WTC11 (cell line): ENCODE measurements around the gene NMU.

Source experiments
- ATF1 ChIP-seq: sonication (generic); formaldehyde crosslinking; IDR thresholded peaks from 2 replicates; pipeline ENCODE4 v1.8.1; 2023; ENCODE audit warnings: mild to moderate bottlenecking, moderate library complexity, missing genetic modification reagents
- KAT7 ChIP-seq: sonication (generic); formaldehyde crosslinking; IDR thresholded peaks from 2 replicates; pipeline ENCODE4 v1.8.1; 2023; ENCODE audit warnings: missing genetic modification reagents, mild to moderate bottlenecking, borderline replicate concordance
- NR2C2 ChIP-seq: sonication (generic); formaldehyde crosslinking; IDR thresholded peaks from 2 replicates; pipeline ENCODE4 v1.8.0; 2022; ENCODE audit warnings: mild to moderate bottlenecking, missing genetic modification reagents
- TCF7 ChIP-seq: sonication (generic); formaldehyde crosslinking; IDR thresholded peaks from 2 replicates; pipeline ENCODE4 v1.8.0; 2022; ENCODE audit warnings: mild to moderate bottlenecking, low read depth, missing genetic modification reagents, moderate library complexity
- TP53 ChIP-seq: sonication (generic); formaldehyde crosslinking; IDR thresholded peaks from 2 replicates; pipeline ENCODE4 v1.8.1; 2023; ENCODE audit warnings: mild to moderate bottlenecking, missing genetic modification reagents
- TF ChIP-seq, protein P1 (sequence below): fragments of 200-600 bp; IDR thresholded peaks from 2 replicates; pipeline ENCODE4 v1.8.0; 2022; ENCODE audit warnings: antibody characterized with exemption
- TF ChIP-seq, protein P2 (sequence below): fragments of 250-450 bp; sonication (Bioruptor Pico); IDR thresholded peaks from 2 replicates; pipeline ENCODE4 v1.9.0; 2021; ENCODE audit warnings: moderate library complexity, mild to moderate bottlenecking, inconsistent platforms, borderline replicate concordance
- TF ChIP-seq, protein P3 (sequence below): sonication (generic); formaldehyde crosslinking; IDR thresholded peaks from 2 replicates; pipeline ENCODE4 v1.8.0; 2022; ENCODE audit warnings: mild to moderate bottlenecking, missing genetic modification reagents
- TF ChIP-seq, protein P4 (sequence below): sonication (generic); formaldehyde crosslinking; IDR thresholded peaks from 2 replicates; pipeline ENCODE4 v1.8.1; 2022; ENCODE audit warnings: mild to moderate bottlenecking, missing genetic modification reagents, moderate library complexity, borderline replicate concordance
- TF ChIP-seq, protein P5 (sequence below): fragments of 250-450 bp; sonication (Bioruptor Pico); IDR thresholded peaks from 2 replicates; pipeline ENCODE4 v1.9.0; 2021; ENCODE audit warnings: mild to moderate bottlenecking

DNA sequence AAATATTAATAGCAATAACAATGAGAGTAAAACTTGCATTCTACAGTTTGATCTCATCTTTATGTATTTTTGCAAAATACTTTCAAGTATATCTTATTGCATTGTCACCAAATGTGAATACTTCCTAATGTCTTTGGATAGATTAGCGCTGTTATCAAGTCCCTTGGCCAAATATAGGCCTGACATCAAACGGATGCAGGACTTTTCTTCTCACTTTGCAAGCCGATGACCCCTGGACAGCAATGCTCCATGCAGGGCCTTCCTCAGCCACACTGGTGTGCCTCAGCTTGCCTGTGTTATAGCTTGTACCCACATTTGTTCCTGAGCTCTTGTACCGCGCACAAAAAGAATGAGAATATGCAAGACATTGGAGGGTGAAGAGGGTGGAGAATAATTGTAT lies 18.0 kb upstream of the NMU start:
- TF ChIP-seq KAT7 (CRISPR knock-in tag) (no peak), TCF7 (CRISPR knock-in tag) (no peak), TP53 (no peak), ATF1 (CRISPR knock-in tag) (no peak), NR2C2 (CRISPR knock-in tag) (no peak)
- TF ChIP-seq, protein P1, sequence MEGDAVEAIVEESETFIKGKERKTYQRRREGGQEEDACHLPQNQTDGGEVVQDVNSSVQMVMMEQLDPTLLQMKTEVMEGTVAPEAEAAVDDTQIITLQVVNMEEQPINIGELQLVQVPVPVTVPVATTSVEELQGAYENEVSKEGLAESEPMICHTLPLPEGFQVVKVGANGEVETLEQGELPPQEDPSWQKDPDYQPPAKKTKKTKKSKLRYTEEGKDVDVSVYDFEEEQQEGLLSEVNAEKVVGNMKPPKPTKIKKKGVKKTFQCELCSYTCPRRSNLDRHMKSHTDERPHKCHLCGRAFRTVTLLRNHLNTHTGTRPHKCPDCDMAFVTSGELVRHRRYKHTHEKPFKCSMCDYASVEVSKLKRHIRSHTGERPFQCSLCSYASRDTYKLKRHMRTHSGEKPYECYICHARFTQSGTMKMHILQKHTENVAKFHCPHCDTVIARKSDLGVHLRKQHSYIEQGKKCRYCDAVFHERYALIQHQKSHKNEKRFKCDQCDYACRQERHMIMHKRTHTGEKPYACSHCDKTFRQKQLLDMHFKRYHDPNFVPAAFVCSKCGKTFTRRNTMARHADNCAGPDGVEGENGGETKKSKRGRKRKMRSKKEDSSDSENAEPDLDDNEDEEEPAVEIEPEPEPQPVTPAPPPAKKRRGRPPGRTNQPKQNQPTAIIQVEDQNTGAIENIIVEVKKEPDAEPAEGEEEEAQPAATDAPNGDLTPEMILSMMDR: no peak
- TF ChIP-seq, protein P2, sequence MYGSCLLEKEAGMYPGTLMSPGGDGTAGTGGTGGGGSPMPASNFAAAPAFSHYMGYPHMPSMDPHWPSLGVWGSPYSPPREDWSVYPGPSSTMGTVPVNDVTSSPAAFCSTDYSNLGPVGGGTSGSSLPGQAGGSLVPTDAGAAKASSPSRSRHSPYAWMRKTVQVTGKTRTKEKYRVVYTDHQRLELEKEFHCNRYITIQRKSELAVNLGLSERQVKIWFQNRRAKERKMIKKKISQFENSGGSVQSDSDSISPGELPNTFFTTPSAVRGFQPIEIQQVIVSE (CRISPR knock-in tag): no peak
- TF ChIP-seq, protein P3, sequence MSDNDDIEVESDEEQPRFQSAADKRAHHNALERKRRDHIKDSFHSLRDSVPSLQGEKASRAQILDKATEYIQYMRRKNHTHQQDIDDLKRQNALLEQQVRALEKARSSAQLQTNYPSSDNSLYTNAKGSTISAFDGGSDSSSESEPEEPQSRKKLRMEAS (CRISPR knock-in tag): no peak
- TF ChIP-seq, protein P4, sequence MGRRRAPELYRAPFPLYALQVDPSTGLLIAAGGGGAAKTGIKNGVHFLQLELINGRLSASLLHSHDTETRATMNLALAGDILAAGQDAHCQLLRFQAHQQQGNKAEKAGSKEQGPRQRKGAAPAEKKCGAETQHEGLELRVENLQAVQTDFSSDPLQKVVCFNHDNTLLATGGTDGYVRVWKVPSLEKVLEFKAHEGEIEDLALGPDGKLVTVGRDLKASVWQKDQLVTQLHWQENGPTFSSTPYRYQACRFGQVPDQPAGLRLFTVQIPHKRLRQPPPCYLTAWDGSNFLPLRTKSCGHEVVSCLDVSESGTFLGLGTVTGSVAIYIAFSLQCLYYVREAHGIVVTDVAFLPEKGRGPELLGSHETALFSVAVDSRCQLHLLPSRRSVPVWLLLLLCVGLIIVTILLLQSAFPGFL (CRISPR knock-in tag): no peak
- TF ChIP-seq, protein P5, sequence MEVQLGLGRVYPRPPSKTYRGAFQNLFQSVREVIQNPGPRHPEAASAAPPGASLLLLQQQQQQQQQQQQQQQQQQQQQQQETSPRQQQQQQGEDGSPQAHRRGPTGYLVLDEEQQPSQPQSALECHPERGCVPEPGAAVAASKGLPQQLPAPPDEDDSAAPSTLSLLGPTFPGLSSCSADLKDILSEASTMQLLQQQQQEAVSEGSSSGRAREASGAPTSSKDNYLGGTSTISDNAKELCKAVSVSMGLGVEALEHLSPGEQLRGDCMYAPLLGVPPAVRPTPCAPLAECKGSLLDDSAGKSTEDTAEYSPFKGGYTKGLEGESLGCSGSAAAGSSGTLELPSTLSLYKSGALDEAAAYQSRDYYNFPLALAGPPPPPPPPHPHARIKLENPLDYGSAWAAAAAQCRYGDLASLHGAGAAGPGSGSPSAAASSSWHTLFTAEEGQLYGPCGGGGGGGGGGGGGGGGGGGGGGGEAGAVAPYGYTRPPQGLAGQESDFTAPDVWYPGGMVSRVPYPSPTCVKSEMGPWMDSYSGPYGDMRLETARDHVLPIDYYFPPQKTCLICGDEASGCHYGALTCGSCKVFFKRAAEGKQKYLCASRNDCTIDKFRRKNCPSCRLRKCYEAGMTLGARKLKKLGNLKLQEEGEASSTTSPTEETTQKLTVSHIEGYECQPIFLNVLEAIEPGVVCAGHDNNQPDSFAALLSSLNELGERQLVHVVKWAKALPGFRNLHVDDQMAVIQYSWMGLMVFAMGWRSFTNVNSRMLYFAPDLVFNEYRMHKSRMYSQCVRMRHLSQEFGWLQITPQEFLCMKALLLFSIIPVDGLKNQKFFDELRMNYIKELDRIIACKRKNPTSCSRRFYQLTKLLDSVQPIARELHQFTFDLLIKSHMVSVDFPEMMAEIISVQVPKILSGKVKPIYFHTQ (CRISPR knock-in tag): no peak
